A673 (cell line): ENCODE measurements around the gene EXOC4. TPM values are rescaled to one million over a fixed set of nuclear protein-coding genes. Genes with fewer than 3 reads are reported as not detected.

Source experiments
- BruUV-seq: library from RNA; stranded (reverse); fragments of 400-500 nt; replicated peaks from 2 replicates; lab custom pipeline; 2021; lab: Mats Ljungman, UMichigan
- CTCF ChIA-PET: fragments of 300-600 bp; sonication (Branson Sonifier 250); formaldehyde crosslinking; loops from one replicate; lab custom pipeline; 2022; ENCODE audit warnings: antibody characterized with exemption; lab: Charles Lee
- POLR2A ChIA-PET: fragments of 300-600 bp; sonication (Branson Sonifier 250); formaldehyde crosslinking; loops from one replicate; lab custom pipeline; 2022; ENCODE audit warnings: antibody characterized with exemption; ENCODE audit not compliant: low non-redundant PET; lab: Charles Lee
- DNase-seq: peaks from one replicate; pipeline ENCODE4 v3.0.0-alpha.2; 2015; ENCODE audit warnings: low spot score
- H3K27ac ChIP-seq: fragments of 200-600 bp; sonication (generic); 2 replicates; pipeline ENCODE4 v1.5.1; 2016; ENCODE audit warnings: mixed run types, low read depth, mild to moderate bottlenecking, mixed read lengths, antibody characterized with exemption, low read length; ENCODE audit not compliant: poor library complexity, severe bottlenecking
- H3K27me3 ChIP-seq: fragments of 200-600 bp; sonication (generic); replicated peaks from 2 replicates; pipeline ENCODE4 v1.6.1; 2017; ENCODE audit warnings: mixed run types, low read depth, mild to moderate bottlenecking, mixed read lengths, antibody characterized with exemption, low read length; ENCODE audit not compliant: insufficient read depth, poor library complexity
- H3K36me3 ChIP-seq: fragments of 200-600 bp; sonication (generic); 2 replicates; pipeline ENCODE4 v1.6.1; 2016; ENCODE audit warnings: mixed run types, mild to moderate bottlenecking, mixed read lengths, antibody characterized with exemption, low read length; ENCODE audit not compliant: insufficient read depth, poor library complexity, severe bottlenecking
- H3K4me1 ChIP-seq: fragments of 200-600 bp; sonication (generic); 2 replicates; pipeline ENCODE4 v1.6.1; 2017; ENCODE audit warnings: mixed run types, mild to moderate bottlenecking, mixed read lengths, antibody characterized with exemption, low read length; ENCODE audit not compliant: insufficient read depth, poor library complexity, severe bottlenecking
- H3K4me3 ChIP-seq: fragments of 200-600 bp; sonication (generic); 2 replicates; pipeline ENCODE4 v1.5.1; 2016; ENCODE audit warnings: low read depth, mixed run types, mild to moderate bottlenecking, mixed read lengths, low read length; ENCODE audit not compliant: poor library complexity, severe bottlenecking
- H3K9me3 ChIP-seq: fragments of 200-600 bp; sonication (generic); 2 replicates; pipeline ENCODE4 v1.6.1; 2016; ENCODE audit warnings: mixed run types, low read depth, mild to moderate bottlenecking, mixed read lengths, antibody characterized with exemption, low read length; ENCODE audit not compliant: poor library complexity, severe bottlenecking
- CTCF ChIP-seq: fragments of 300-800, 200-600 bp; sonication (generic); conservative IDR thresholded peaks from 2 replicates; pipeline ENCODE4 v1.5.1; 2017; ENCODE audit warnings: low read depth, mild to moderate bottlenecking, antibody characterized with exemption, low read length, moderate library complexity, mixed read lengths
- EZH2 ChIP-seq: fragments of 200-600 bp; sonication (generic); IDR thresholded peaks from 2 replicates; pipeline ENCODE4 v1.6.1; 2017; ENCODE audit warnings: borderline replicate concordance, low read depth, mild to moderate bottlenecking, mixed read lengths, antibody characterized with exemption, low read length; ENCODE audit not compliant: poor library complexity, severe bottlenecking
- intact Hi-C: fragments of 100-400 bp; cut with micrococcal nuclease; formaldehyde crosslinking; loops from one replicate; pipeline ENCODE4 v1.10.0; 2022; ENCODE audit not compliant: unreplicated experiment
- total RNA-seq: library from RNA; stranded (reverse); gene quantifications from 2 replicates; pipeline ENCODE4 v1.2.3, GENCODE V29; 2021

Gene EXOC4
- total RNA-seq, 1 experiment from 2014 or later, result 66.1 TPM

- Histone ChIP-seq H3K9me3 (no peaks in the 10 kb centered on the region), H3K4me1 (no peaks in the 10 kb centered on the region), H3K4me3 (no peak overlapping the region), H3K36me3 (no peaks in the 10 kb centered on the region), H3K27ac (no peak overlapping the region), H3K27me3 (no peaks in the 10 kb centered on the region)
- intact Hi-C loops, result no loop called here
- no TSS peak for BruUV-seq
- POLR2A ChIA-PET, result no interaction called here
- TF ChIP-seq EZH2, result no peak
- no peak for TF ChIP-seq CTCF
- no peak for DNase-seq
- CTCF ChIA-PET, result no interaction called here
Measured at GRCh38 chr7:133539016-133539415, 286.1 kb downstream of the EXOC4 start.

- CTCF ChIA-PET, result no interaction called here
- no peak overlapping the region for H3K27ac ChIP-seq
Measured at GRCh38 chr7:133540096-133540860, 287.4 kb downstream of the EXOC4 start.

DNA sequence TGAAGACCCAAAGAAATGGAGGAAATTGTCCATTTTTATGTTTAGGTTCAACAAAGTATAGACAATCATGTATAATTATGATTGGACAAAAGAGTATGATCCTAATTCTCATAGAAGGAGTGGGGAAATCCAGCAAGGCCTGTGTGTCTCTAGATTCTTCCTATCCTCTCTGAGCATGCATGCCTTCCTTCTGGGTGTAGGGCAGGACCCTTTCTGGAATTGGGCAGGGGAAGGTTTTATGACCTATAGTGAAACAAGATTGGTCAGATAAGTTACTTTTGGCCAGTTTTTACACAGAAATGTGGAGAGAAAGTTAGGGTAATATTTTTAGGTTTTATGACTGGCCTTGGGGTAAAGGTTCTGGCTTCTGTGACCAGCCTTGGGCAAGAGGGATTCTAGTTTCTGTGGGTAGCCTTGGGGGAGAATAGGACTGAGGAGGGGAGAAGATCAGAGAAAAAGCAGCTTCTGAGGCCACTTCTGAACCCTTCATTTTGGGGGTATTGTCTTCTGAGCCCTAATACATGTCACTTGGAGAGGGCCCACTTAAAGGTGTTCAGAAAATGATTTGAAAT is 289.4 kb downstream of the EXOC4 start:
- Histone ChIP-seq H3K27me3 (no peaks in the 10 kb centered on the region), H3K9me3 (no peaks in the 10 kb centered on the region), H3K36me3 (no peaks in the 10 kb centered on the region), H3K4me1 (no peaks in the 10 kb centered on the region), H3K27ac (no peak overlapping the region), H3K4me3 (no peak overlapping the region)
- intact Hi-C loops, result no loop called here
- no peak for DNase-seq
- POLR2A ChIA-PET, result no interaction called here
- no peak for TF ChIP-seq EZH2
- TF ChIP-seq CTCF, result no peak
- BruUV-seq, result no TSS peak
- CTCF ChIA-PET, result no interaction called here

More at GRCh38 chr7:133540096-133540860, 287.4 kb downstream of the EXOC4 start:
- H3K4me3 ChIP-seq, result no peak overlapping the region
- no peaks in the 10 kb centered on the region for H3K27me3 ChIP-seq
- no peak for TF ChIP-seq EZH2
- TF ChIP-seq CTCF, result no peak
- H3K9me3 ChIP-seq, result no peaks in the 10 kb centered on the region
- intact Hi-C loops, result no loop called here
- H3K36me3 ChIP-seq, result no peaks in the 10 kb centered on the region
- no TSS peak for BruUV-seq
- H3K4me1 ChIP-seq, result no peaks in the 10 kb centered on the region
- no peak for DNase-seq
- POLR2A ChIA-PET, result no interaction called here
